ENCODE measurements around the gene ASB10.

DNA sequence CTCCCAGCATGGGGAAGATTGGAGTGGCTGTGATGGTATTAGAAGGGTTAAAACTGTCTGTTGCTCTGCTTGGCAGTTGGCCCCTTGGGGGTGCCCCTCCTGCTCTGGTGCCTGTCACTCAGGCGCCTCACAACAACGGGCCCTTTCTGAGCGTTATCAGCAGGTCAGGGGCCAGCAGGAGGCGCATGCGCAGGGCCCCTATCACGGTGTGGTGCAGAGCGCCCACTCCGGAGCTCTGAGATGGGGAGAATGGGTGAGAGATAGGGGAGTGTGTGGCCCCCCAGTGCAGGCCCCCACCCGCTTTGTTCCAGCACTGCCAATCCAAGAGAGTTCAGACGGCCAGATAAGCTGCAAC, 44.4 kb downstream of the ASB10 start:
- TF ChIP-seq POLR2A (IDR thresholded peaks at IDR 0.05; ENCODE audit: low read length): no peak
- no peak for TF ChIP-seq GATA1 (IDR thresholded peaks at IDR 0.05; ENCODE audit: low read depth, low read length)

All from erythroblast (primary cell).